Hematopoietic multipotent progenitor cell treated with erythropoietin and hydrocortisone succinate and interleukin-3 and kit ligand, for 6 days (in vitro differentiated cells): ENCODE measurements around the gene SERTAD1.
A peak's percentile ranks its signal among the peaks of the same experiment; 100 is the strongest.
"Not testable (repeated sequence)": the region's sequence is repeated elsewhere in the genome, so short reads cannot be mapped to it uniquely, and the experiment has no call there.

Experiments
- DNase-seq: peaks from one replicate; pipeline ENCODE4 v3.0.0-alpha.2; 2015

SERTAD1 gene, protein sequence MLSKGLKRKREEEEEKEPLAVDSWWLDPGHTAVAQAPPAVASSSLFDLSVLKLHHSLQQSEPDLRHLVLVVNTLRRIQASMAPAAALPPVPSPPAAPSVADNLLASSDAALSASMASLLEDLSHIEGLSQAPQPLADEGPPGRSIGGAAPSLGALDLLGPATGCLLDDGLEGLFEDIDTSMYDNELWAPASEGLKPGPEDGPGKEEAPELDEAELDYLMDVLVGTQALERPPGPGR

DNA sequence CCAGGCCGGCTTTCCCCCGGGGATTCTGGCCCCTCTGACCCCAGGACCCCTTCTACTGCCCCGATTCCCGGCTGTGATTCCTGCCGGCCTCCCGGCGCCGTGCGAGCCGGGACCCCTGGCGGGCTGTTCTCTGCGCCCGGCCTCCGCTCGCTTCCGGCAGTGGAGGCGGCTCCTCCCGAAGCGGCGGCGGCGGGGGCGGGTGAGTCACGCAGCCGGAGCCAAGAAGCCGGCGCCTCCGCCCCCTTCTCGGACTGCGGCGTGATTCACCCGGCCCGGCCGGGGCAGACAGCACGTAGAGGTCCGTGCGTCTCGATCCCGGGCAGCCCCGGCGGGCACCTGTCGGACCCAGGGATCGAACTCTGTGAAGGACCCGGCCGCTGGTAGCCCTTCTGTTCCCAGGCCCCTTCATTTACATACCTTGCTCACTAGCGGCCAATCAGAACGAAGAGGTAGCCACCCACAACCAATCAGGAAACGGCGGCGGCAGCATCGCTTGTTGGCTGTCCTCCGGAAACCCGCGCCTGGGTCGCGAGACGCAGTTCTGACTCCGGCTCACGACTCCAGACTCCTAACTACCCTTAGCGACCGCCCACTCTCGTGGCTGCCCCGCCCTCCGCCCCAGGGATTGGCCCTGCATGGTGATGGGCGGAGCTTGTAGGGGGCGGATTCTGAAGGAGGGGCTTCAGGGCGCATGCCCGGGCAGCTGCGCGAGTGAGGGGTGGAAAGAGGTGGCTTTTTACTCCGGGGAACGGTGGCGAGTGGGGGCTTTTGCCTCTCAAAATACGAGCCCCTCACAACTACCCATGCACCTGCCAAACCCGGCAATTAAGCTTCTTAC, at the start of gene SERTAD1:
SERTAD1 (minus strand) TSS at position 543 of the 838 bp plus-strand sequence. CDS start 2,446 bp downstream, outside the sequence.
- peak; percentile 100 for DNase-seq

DNA sequence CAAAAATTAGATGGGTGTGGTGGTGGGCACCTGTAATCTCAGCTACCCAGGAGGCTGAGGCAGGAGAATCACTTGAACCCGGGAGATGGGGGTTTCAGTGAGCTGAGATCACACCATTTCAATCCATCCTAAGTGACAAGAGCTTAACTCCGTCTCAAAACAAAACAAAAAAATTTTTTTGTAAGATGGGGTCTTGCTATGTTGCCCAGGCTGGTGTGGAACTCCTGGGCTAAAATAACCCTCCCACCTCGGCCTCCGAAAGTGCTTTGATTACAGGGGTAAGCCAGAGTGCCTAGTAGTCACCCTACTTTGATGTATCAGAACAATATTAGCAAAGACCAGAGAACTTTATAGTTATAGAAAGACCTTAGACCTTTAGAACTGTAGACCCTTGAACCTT, 48.9 kb upstream of the SERTAD1 start:
- no peak for DNase-seq

DNA sequence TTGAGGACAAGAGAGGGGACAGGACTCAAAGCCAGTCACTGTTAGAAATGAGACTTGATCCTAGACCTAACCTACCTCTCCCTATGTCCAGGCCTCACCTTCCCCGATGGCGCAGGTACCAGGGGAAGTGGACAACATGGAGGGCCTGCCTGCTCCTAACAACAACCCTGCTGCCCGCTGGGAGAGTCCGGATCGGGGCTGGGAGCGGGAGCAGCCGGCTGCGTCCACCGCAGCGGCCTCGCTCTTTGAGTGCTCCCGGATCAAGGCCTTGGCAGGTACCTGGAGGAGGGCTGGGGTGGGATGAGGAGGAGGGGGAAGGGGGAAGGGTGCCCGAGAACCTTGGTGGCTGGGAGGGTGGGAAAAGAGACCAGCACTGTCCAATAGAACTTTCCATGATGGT, 46.7 kb upstream of the SERTAD1 start:
- no peak for DNase-seq

DNA sequence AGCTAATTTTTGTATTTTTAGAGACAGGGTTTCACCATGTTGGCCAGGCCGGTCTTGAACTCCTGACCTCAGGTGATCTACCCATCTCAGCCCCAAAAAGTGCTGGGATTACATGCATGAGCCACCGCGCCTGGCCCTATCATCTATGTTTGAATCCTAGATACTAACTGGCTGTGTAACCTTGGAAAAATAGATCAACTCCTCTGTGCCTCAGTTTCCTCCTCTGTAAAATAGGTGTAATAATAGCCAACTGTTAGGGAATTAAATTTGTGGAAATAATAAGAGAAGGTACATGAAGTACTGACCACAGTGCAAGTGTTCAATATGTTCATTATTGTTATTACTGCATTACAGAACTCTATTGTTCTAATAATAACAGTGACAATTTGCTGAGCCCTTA, 45.3 kb upstream of the SERTAD1 start:
- DNase-seq = no peak

DNA sequence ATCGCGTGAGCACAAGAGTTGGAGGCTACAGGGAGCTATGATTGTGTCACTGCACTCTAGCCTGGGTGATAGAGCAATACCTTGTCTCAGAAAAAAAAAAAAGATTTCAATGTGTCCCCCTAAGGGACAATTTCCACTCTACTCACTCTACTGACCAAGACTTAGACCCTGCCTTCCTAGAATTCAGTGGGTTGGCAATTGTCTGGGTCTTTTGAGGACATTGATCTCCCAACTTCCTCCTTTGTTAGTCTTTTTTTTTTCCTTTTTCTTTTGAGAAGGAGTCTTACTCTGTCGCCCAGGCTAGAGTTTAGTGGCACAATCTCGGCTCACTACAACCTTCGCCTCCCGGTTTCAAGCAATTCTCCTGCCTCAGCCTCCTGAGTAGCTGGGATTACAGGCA, 43.2 kb upstream of the SERTAD1 start:
- DNase-seq = no peak

DNA sequence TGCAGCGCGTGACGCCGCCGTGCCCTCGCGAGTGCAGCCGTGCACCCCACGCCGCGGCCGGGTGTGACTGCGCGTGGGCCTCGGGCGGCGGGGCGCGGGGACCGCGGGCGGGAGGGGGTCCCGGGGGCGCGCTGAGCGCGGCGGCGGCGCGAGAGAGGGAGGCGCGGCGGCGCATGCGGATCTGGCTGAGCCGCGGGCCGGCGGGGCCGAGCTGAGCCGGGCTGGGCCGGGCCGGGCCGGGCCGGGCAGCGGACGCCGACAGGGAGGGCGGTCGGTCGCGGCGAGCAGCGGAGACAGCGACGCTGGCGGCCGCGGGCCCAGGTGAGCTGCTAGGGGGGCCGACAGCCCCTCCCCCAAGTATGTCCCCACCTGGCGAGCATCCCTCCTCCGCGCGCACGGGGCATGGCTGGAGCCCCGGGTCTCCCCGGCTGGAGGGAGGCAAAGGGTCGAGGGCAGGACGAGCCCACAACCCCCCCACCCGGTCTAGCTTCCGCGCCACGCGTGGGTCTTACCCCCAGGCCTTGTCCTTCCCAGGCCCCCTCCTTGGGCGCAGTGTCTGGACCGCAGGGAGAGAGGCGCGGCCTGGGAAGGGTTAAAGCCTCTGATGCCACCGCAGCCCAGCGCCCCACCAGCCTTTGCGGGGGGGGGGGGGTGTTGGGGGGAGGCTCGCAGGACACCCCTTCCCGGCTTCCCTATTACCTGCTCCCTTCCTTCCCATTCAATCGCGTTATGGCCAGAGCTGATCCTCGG, 41.4 kb upstream of the SERTAD1 start, which contains the start of gene SPTBN4:
SPTBN4 (plus strand) TSS at position 17 of the 750 bp plus-strand sequence. CDS start 5,621 bp downstream, outside the sequence.
- DNase-seq = no peak

DNA sequence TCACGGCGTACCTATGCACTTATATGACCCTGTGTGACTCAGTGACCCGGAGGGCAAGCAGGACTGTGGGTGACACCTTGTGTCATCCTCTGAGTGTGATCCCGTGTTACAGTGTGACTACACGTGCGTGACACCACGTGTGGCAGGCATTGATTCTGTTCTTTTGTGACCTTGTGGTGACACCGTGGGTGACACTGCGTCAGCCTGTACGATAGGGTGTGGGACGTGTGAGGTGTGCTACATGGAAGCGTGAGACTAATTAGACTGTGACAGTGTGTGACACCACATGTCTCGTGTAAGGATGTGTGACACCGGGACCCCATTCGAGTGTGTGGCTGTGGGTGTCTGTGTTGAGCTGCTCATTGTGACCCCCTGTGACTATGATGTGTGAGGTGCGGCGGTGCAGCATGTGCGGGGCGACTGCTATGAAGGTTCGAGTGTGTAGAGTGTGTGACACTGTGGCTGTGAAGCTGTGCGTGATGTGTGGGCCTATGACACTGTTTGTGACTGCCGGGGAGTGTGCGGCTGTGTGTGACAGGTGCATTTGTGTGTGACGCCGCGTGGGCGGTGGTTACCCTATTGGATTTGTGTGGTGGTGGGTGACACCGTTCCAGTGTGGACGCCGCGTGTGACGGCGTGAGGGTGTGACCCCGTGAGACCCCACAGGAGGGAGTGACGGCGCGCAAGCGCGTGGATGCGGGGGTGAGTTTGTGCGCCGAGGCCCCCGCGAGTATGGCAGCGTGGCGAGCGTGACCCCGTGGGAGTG, 40.6 kb upstream of the SERTAD1 start:
- DNase-seq = peak; percentile 48

DNA sequence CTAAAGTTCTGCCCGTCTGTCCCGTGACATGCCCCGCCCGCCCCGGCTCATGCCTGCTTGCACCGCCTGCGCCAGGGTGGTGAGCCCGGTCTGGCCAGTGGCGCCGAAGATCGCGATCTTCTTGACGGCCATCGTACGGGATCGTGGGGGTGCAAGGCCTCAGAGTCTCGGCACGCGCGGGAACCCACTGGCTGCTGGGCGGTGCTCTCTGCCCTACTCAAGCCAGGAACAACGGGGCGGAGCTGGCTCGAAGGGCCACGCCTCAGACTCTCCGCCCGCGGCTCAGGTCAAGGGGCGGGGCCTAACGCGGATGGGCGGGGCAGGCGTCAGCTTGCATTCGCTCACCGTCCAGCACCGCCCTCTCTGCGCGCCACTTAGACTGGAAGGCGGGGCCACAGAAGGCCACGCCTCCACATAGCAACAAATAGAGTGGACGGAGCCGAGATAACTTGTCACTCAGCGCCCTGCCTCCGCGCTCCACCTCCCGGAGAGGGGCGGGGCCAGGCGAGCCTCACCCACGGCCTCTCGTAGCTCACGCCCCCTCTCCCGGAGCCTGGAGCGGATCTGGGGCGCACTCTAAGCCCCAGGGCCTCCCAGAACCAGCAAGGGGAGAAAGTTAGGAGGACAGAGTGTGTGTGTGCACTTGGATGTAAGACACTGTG, 39.9 kb upstream of the SERTAD1 start, which contains the start of gene BLVRB:
BLVRB (minus strand) TSS at position 189 of the 662 bp plus-strand sequence; CDS start at position 132, 57 bp downstream.
- DNase-seq = peak; percentile 100

DNA sequence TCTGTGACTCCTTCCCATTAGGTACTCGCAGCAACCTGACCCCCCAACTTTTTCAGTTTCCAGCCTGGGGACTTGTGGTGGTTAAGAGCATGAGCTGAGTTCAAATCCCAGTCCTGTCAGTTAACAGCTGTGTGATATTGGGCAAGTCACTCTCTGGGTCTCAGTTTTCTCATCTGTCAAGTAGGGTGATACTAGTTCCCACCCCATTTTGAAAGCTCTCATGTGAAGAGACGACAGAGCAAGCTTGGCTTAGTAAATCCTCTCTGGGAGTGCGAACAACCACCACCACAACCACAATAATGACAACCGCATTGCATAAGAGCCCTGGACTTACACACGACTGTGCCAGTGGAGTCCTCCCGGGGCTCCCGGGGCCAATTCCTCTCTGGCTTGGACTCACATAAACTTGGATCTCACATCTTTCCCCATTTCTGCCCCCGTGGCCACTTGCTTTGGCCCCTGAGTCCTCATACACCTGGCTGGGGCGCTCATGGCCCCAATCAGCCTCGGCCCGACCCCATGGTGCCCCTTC, 39.3 kb upstream of the SERTAD1 start:
- DNase-seq = peak; percentile 87

DNA sequence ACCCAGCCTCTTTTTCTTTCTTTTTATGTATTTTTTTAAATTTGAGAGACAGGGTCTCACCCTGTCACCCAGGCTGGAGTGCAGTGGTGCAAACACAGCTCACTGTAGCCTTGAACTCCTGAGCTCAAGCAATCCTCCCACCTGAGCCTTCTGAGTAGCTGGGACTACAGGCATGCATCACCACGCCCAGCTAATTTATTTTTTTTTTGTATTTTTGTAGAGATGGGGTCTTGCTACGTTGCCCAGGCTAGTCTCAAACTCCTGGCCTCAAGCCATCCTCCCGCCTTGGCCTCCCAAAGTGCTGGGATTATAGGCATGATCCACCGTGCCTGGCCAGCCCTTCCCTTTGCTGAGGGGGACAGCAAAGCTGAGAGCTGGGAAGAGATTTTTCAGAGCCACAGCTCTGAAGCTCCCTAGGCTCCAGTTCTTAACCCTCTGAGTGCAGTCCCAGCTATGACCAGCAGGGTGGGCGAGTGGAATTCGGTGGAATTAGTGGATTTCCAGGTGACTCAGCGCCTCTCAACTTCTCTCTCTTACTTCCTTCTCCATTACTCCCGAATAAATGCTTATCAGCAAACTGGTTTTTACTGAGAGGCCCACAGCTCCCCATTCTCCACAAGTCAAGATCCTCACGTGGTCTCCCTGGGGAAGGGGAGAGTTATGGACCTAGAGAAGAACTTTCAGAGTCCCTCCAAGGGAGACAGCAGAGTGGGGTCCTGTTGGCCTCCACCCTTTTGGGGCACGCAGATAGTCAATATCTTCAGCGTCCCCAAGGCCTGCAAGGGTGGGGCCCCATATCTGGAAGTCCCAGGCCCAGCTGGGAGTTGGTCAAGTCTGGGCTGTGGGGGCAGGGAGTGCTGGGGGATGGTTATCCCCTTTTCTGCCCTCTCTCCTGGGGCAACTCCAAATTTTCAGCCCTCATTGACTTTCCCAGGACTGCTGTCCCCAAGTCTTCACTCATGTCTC, 38.5 kb upstream of the SERTAD1 start:
- peak; percentile 97 for DNase-seq

DNA sequence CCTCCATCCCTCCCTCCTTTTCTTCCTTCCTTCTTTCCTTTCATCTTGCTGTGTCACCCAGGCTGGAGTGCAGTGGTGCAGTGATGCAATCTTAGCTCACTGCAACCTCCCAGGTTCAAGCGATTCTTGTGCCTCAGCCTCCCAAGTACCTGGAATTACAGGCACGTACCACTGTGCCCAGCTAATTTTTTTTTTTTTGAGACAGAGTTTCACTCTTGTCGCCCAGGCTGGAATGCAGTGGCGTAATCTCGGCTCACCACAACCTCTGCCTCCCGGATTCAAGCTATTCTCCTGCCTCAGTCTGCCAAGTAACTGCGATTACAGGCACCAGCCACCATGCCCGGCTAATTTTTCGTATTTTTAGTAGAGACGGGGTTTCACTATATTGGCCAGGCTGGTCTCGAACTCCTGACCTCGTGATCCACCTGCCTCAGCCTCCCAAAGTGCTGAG, 37.8 kb upstream of the SERTAD1 start:
- not testable (repeated sequence) for DNase-seq

DNA sequence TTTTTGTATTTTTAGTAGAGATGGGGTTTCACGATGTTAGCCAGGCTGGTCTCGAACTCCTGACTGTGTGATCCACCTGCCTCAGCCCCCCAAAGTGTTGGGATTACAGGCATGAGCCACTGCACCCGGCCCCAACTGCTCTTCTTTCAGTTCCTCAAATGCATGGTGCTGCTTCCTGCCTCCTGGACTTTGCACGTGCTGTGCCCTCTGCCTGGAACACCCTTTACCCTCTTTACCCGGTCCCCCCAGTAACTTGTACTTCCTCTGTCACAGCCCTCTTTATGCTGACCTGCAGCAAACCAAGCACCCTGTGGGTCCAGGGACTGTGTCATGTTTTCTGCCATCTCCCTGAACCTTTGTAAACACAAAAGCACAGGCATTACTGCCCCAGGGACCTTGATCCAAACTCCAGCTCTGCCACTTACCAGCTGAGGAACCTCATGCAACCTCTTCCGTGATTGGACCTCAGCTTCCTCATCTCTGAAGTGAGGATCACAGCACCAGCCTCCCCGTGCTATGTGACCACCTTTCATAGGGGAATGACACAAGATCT, 36.0 kb upstream of the SERTAD1 start:
- peak; percentile 32 for DNase-seq

DNA sequence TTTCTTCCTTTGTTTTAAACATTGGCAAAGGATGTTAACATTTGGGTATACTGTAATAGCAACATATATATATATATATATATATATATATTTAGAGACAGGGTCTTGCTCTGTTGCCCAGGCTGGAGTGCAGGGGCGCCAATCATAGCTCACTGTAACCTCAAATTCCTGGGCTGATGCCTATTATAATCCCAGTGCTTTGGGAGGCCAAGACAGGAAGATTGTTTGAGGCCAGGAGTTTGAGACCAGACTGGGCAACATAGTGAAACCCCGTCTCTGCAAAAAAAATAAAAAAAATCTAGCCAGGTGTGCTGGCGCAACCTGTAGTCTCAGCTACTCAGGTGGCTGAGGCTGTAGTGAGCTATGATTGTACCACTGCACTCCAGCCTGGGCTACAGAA, 34.4 kb upstream of the SERTAD1 start:
- no peak for DNase-seq

DNA sequence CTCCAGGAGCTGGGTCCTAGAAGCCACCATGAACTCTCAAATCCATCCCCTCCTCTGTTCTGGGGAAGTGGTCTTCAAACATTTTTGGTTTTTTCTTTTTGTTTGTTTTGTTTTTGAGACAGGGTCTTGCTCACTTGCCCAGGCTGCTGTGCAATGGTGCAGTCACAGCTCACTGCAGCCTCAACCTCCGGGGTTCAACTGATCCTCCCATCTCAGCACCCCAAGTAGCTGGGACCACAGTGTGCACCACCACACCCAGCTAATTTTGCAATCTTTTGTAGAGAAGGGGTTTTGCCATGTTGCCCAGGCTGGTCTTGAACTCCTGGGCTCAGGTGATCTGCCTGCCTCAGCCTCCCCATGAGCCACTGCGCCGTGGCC, 32.8 kb upstream of the SERTAD1 start:
- DNase-seq = no peak

DNA sequence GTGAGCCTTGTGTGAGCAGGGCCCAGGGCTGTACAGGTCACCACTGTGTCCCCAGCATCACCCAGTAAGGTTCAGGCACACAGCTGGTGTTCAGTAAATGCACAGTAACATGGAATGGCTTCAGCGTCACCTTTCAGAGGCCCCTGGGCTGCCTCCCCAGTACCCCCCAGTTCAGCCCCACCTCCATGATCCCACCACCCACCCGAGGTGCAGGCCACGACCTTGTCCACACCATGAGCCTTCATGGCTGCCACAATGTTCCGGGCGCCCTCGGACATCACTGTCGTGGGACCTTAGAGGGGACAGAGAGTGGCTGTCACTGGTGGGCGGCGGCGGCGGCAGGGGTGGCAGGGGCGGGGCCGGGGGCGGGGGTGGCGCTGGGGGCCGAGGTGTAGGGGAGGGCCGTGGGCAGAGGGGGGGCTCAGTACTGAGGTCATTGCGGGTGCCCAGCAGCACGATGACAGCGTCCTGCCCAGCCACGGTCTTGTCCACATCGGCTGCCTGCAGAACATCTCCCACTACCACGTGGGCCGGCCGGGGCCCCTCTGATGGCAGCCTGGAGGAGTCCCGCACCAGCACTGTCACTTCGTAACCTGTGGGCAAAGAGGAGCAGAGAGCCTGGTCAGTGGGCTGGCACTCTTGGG, 32.3 kb upstream of the SERTAD1 start:
- no peak for DNase-seq

DNA sequence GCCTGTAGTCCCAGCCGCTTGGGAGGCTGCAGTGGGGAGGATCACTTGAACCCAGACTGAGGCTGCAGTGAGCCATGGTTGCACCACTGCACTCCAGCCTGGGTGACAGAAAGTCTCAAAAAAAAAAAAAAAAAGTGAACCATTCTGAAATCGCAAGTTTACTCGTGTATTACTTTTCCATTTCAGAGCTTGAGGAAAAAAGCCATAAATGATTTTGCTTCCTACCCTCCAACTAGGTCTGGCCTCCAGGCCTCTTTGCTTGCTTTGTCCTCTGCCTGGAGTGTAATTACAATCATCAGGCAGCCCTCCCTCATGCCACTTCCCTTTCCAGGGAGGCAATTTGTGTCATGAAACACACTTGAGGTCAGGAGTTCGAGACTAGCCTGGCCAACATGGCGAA, 31.3 kb upstream of the SERTAD1 start:
- no peak for DNase-seq

DNA sequence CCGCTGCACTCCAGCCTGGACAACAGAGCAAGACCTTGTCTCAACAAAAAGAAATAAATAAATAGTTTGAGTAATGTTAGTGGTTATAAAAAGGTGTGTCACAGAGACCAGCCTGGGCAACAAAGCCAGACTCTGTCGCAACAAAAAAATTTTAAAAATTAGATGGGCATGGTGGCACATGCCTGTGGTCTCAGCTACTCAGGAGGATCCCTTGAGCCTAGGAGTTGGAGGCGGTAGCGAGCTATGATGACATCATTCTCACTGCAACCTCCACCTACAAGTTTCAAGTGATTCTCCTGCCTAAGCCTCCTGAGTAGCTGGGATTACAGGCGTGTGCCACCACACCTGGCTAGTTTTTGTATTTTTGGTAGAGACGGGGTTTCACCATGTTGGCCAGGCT, 28.2 kb upstream of the SERTAD1 start:
- DNase-seq = not testable (repeated sequence)

DNA sequence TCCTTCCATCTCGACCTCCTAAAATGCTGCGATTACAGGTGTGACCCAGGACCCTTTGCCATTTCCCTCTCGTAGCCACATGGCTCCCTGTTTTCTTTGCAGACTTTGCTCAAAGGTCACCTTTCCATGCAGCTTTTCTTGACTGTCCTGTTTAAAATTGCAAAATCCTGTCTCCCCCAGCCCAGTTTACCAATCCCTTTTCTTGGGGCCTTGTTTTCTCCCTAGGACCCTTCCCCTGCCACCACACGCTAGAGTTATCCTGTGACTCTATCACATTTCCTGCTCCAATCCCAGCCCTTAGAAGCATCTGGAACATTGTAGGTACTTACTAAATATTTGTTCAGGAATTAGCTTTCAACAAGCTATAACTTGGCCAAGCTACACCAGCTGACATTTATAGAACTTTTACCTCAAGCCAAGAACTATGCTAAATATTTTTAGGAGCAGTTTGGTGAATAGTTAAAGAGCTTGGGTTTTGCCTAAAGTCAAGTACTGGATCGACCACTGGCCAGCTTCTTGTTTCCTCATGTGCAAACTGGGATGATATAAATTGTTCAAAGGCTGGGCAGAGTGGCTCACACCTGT, 27.5 kb upstream of the SERTAD1 start:
- no peak for DNase-seq

DNA sequence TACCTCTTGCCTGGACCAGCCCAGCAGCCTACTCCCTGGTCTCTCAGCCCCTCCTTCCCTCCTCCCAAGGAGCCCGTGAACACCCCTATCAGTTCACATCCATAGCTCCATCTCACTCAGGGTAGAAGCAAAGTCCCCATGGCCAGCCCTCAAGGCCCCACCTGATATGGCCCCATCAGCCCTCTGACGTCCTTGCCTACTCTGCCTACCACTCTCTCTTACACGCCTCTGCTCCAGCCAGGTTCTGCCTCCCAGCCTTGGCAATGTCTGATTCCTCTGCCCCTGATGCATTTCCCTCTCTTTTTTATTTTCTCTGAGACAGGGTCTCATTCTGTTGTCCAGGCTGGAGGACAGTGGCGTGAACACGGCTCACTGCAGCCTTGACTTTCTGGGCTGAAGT, 26.2 kb upstream of the SERTAD1 start:
- DNase-seq = no peak
